ENCODE results near the gene C17orf67. TPM values are rescaled to one million over a fixed set of nuclear protein-coding genes. Genes with fewer than 3 reads are reported as not detected.

C17orf67 gene
- total and polyA plus RNA-seq, 2 of the 13 experiments (the other 11 are each of a cell fraction or from before 2014, with no cell fraction given), result 0.41 to 0.86 TPM

GRCh38 chr17:56868716-56869115, 35.0 kb upstream of the C17orf67 start:
- in situ Hi-C loops (cut with HindIII; ENCODE audit: extremely low pct_ligation_motif_present, low pct_unique_long_range_greater_than_20kb), result no loop called here
- H3K4me3 ChIP-seq (replicated peaks in 1 of 3; ENCODE audit: insufficient read depth in 1 of 3, low read depth in 2 of 3, low read length in 3 of 3), result no peak overlapping the region
- H3K27ac ChIP-seq (ENCODE audit: extremely low read length, insufficient read depth, low read length), result no peak overlapping the region
- H3K9ac ChIP-seq (ENCODE audit: insufficient read depth, low read depth, low read length), result no peak overlapping the region
- CTCF ChIA-PET (ENCODE audit: low intra/inter-chr PET ratio, low total read pairs), result no interaction called here
- POLR2A ChIA-PET, result no interaction called here
- no peak for ATAC-seq
- TF ChIP-seq ZNF446 (CRISPR knock-in tag; IDR thresholded peaks at IDR 0.05), result no peak
- DNase-seq (ENCODE audit: low spot score), result no peak
- H3K4me2 ChIP-seq (ENCODE audit: low read depth, low read length), result no peak overlapping the region
- H3K9me3 ChIP-seq (ENCODE audit: low read length), result no peaks in the 10 kb centered on the region
- no peaks in the 10 kb centered on the region; a peak in 2 of 5 replicates for H3K36me3 ChIP-seq (replicated peaks in 1 of 2; ENCODE audit: control insufficient read depth in 1 of 2, insufficient read depth in 2 of 2, low read length in 2 of 2)
- no TSS peak for BruUV-seq (replicated peaks)
- WGBS (ENCODE audit: low lambda C conversion rate), result 69% methylated on average over 3 of the region's 3 CpGs
- FAIRE-seq, result no peak
- intact Hi-C loops (cut with micrococcal nuclease; ENCODE audit: unreplicated experiment), result no loop called here
- H3K4me1 ChIP-seq (ENCODE audit: insufficient read depth, low read length), result peaks cover 12% of the 10 kb centered on the region
- no peaks in the 10 kb centered on the region for H3K79me2 ChIP-seq (ENCODE audit: insufficient read depth, low read length)
- H4K20me1 ChIP-seq (ENCODE audit: insufficient read depth, low read length), result no peaks in the 10 kb centered on the region
- no peak overlapping the region for H2AFZ ChIP-seq (ENCODE audit: low read length)
- no peaks in the 10 kb centered on the region for H3K27me3 ChIP-seq (ENCODE audit: control insufficient read depth in 1 of 2, insufficient read depth in 2 of 2, low read length in 2 of 2)

DNA sequence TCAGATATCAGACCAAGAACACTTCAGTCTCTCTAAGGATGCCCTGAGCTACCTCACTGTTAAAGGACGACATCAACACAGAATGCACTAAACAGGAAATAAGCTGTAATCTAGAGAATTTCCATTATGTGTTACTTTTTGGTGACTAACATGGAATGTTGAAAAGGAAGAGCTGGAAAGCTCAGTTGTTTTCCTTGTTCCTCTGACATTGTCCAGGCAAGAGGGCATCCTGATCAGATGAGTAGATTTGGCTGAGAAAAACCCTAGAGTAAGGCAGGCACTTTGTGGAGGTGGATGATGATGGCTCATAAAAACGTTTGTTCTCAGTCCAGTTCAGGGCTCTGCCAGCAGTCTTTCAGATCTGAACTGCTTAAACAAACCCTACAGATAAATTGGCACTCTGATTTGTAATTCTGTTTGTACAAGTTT, 34.2 kb upstream of the C17orf67 start:
- in situ Hi-C loops (cut with HindIII; ENCODE audit: extremely low pct_ligation_motif_present, low pct_unique_long_range_greater_than_20kb) (no loop called here), intact Hi-C loops (cut with micrococcal nuclease; ENCODE audit: unreplicated experiment) (no loop called here)
- ATAC-seq (no peak), DNase-seq (ENCODE audit: low spot score) (no peak), FAIRE-seq (no peak)
- Histone ChIP-seq H3K9ac (ENCODE audit: insufficient read depth, low read depth, low read length) (no peak overlapping the region), H3K79me2 (ENCODE audit: insufficient read depth, low read length) (no peaks in the 10 kb centered on the region), H3K4me2 (ENCODE audit: low read depth, low read length) (no peak overlapping the region), H3K27me3 (ENCODE audit: control insufficient read depth in 1 of 2, insufficient read depth in 2 of 2, low read length in 2 of 2) (no peaks in the 10 kb centered on the region), H3K27ac (ENCODE audit: extremely low read length, insufficient read depth, low read length) (no peak overlapping the region), H4K20me1 (ENCODE audit: insufficient read depth, low read length) (no peaks in the 10 kb centered on the region), H3K9me3 (ENCODE audit: low read length) (no peaks in the 10 kb centered on the region), H2AFZ (ENCODE audit: low read length) (no peak overlapping the region), H3K4me1 (ENCODE audit: insufficient read depth, low read length) (peaks cover 12% of the 10 kb centered on the region), H3K36me3 (replicated peaks in 1 of 2; ENCODE audit: control insufficient read depth in 1 of 2, insufficient read depth in 2 of 2, low read length in 2 of 2) (no peaks in the 10 kb centered on the region; a peak in 2 of 5 replicates), H3K4me3 (replicated peaks in 1 of 3; ENCODE audit: insufficient read depth in 1 of 3, low read depth in 2 of 3, low read length in 3 of 3) (no peak overlapping the region)
- ChIA-PET CTCF (ENCODE audit: low intra/inter-chr PET ratio, low total read pairs) (no interaction called here), POLR2A (no interaction called here)
- no TSS peak for BruUV-seq (replicated peaks)
- WGBS (ENCODE audit: low lambda C conversion rate), result 53% methylated on average over 2 of the region's 2 CpGs
- TF ChIP-seq ZBTB2 (CRISPR knock-in tag; IDR thresholded peaks at IDR 0.05; ENCODE audit: low read depth) (no peak), FOXK2 (IDR thresholded peaks at IDR 0.05) (no peak), KLF16 (CRISPR knock-in tag; IDR thresholded peaks at IDR 0.05) (no peak)
